A673 (cell line): ENCODE results near the gene CLPSL2. TPM values are rescaled to one million over a fixed set of nuclear protein-coding genes. Genes with fewer than 3 reads are reported as not detected.

Experiments
- BruUV-seq: library from RNA; stranded (reverse); fragments of 400-500 nt; replicated peaks from 2 replicates; lab custom pipeline; 2021; lab: Mats Ljungman, UMichigan
- CTCF ChIA-PET: fragments of 300-600 bp; sonication (Branson Sonifier 250); formaldehyde crosslinking; loops from one replicate; lab custom pipeline; 2022; ENCODE audit warnings: antibody characterized with exemption; lab: Charles Lee
- POLR2A ChIA-PET: fragments of 300-600 bp; sonication (Branson Sonifier 250); formaldehyde crosslinking; loops from one replicate; lab custom pipeline; 2022; ENCODE audit warnings: antibody characterized with exemption; ENCODE audit not compliant: low non-redundant PET; lab: Charles Lee
- DNase-seq: peaks from one replicate; pipeline ENCODE4 v3.0.0-alpha.2; 2015; ENCODE audit warnings: low spot score
- H3K27ac ChIP-seq: fragments of 200-600 bp; sonication (generic); 2 replicates; pipeline ENCODE4 v1.5.1; 2016; ENCODE audit warnings: mixed run types, low read depth, mild to moderate bottlenecking, mixed read lengths, antibody characterized with exemption, low read length; ENCODE audit not compliant: poor library complexity, severe bottlenecking
- H3K27me3 ChIP-seq: fragments of 200-600 bp; sonication (generic); replicated peaks from 2 replicates; pipeline ENCODE4 v1.6.1; 2017; ENCODE audit warnings: mixed run types, low read depth, mild to moderate bottlenecking, mixed read lengths, antibody characterized with exemption, low read length; ENCODE audit not compliant: insufficient read depth, poor library complexity
- H3K36me3 ChIP-seq: fragments of 200-600 bp; sonication (generic); 2 replicates; pipeline ENCODE4 v1.6.1; 2016; ENCODE audit warnings: mixed run types, mild to moderate bottlenecking, mixed read lengths, antibody characterized with exemption, low read length; ENCODE audit not compliant: insufficient read depth, poor library complexity, severe bottlenecking
- H3K4me1 ChIP-seq: fragments of 200-600 bp; sonication (generic); 2 replicates; pipeline ENCODE4 v1.6.1; 2017; ENCODE audit warnings: mixed run types, mild to moderate bottlenecking, mixed read lengths, antibody characterized with exemption, low read length; ENCODE audit not compliant: insufficient read depth, poor library complexity, severe bottlenecking
- H3K4me3 ChIP-seq: fragments of 200-600 bp; sonication (generic); 2 replicates; pipeline ENCODE4 v1.5.1; 2016; ENCODE audit warnings: low read depth, mixed run types, mild to moderate bottlenecking, mixed read lengths, low read length; ENCODE audit not compliant: poor library complexity, severe bottlenecking
- H3K9me3 ChIP-seq: fragments of 200-600 bp; sonication (generic); 2 replicates; pipeline ENCODE4 v1.6.1; 2016; ENCODE audit warnings: mixed run types, low read depth, mild to moderate bottlenecking, mixed read lengths, antibody characterized with exemption, low read length; ENCODE audit not compliant: poor library complexity, severe bottlenecking
- CTCF ChIP-seq: fragments of 300-800, 200-600 bp; sonication (generic); conservative IDR thresholded peaks from 2 replicates; pipeline ENCODE4 v1.5.1; 2017; ENCODE audit warnings: low read depth, mild to moderate bottlenecking, antibody characterized with exemption, low read length, moderate library complexity, mixed read lengths
- EZH2 ChIP-seq: fragments of 200-600 bp; sonication (generic); IDR thresholded peaks from 2 replicates; pipeline ENCODE4 v1.6.1; 2017; ENCODE audit warnings: borderline replicate concordance, low read depth, mild to moderate bottlenecking, mixed read lengths, antibody characterized with exemption, low read length; ENCODE audit not compliant: poor library complexity, severe bottlenecking
- intact Hi-C: fragments of 100-400 bp; cut with micrococcal nuclease; formaldehyde crosslinking; loops from one replicate; pipeline ENCODE4 v1.10.0; 2022; ENCODE audit not compliant: unreplicated experiment
- total RNA-seq: library from RNA; stranded (reverse); gene quantifications from 2 replicates; pipeline ENCODE4 v1.2.3, GENCODE V29; 2021

The CLPSL2 gene
- total RNA-seq, 1 experiment from 2014 or later, result not detected

DNA sequence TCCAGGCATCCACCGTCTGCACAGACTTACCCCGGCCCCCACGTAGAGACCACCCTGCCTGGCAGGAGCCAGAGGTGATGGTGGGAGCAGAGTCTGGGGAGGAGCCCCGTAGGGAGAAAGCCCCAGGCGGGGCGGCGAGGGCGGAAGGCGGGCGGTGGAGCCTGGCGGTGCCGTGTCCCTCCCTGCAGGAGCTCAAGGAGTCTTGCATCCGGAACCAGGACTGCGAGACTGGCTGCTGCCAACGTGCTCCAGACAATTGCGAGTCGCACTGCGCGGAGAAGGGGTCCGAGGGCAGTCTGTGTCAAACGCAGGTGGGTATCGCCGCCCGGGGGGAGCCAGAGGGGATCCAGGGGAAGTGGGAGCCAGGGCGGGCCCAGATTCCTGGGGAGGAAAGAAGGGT lies 10.4 kb downstream of the CLPSL2 start:
- intact Hi-C loops, result no loop called here
- Histone ChIP-seq H3K27me3 (peaks cover 35% of the 10 kb centered on the region), H3K27ac (no peak overlapping the region), H3K9me3 (no peaks in the 10 kb centered on the region), H3K36me3 (no peaks in the 10 kb centered on the region), H3K4me3 (no peak overlapping the region), H3K4me1 (no peaks in the 10 kb centered on the region)
- TF ChIP-seq CTCF (no peak), EZH2 (no peak)
- BruUV-seq, result no TSS peak
- ChIA-PET CTCF (no interaction called here), POLR2A (no interaction called here)
- peak; percentile 35 for DNase-seq

GRCh38 chr6:35787266-35788218 lies 11.1 kb downstream of the CLPSL2 start:
- BruUV-seq, result no TSS peak
- CTCF ChIA-PET, result no interaction called here
- intact Hi-C loops, result loop anchor here (1.0 kb wide), 1 partner anchor 11 kb away; no protein-coding TSS in a partner anchor
- POLR2A ChIA-PET, result no interaction called here
- Histone ChIP-seq H3K4me3 (no peak overlapping the region), H3K27ac (no peak overlapping the region), H3K9me3 (no peaks in the 10 kb centered on the region), H3K4me1 (no peaks in the 10 kb centered on the region), H3K36me3 (no peaks in the 10 kb centered on the region), H3K27me3 (peaks cover 35% of the 10 kb centered on the region)
- TF ChIP-seq CTCF (no peak), EZH2 (no peak)
- DNase-seq, result no peak

- no peak overlapping the region for H3K27ac ChIP-seq
- POLR2A ChIA-PET, result no interaction called here
- H3K4me3 ChIP-seq, result no peak overlapping the region
- no peaks in the 10 kb centered on the region for H3K9me3 ChIP-seq
- no peaks in the 10 kb centered on the region for H3K36me3 ChIP-seq
- intact Hi-C loops, result loop anchor here (1.0 kb wide), 1 partner anchor 10 kb away; no protein-coding TSS in a partner anchor
- no TSS peak for BruUV-seq
- DNase-seq, result no peak
- H3K4me1 ChIP-seq, result no peaks in the 10 kb centered on the region
- CTCF ChIA-PET, result no interaction called here
- no peak for TF ChIP-seq CTCF
- no peak for TF ChIP-seq EZH2
- peaks cover 35% of the 10 kb centered on the region for H3K27me3 ChIP-seq
Observed at GRCh38 chr6:35788423-35788982, 12.1 kb downstream of the CLPSL2 start.
